Smooth muscle cell (in vitro differentiated cells): ENCODE data around the gene GC. TPM values are rescaled to one million over a fixed set of nuclear protein-coding genes. Genes with fewer than 3 reads are reported as not detected.
"Not testable (repeated sequence)": the region's sequence is repeated elsewhere in the genome, so short reads cannot be mapped to it uniquely, and the experiment has no call there.

ENCODE experiments used
- DNase-seq: peaks from one replicate; lab custom pipeline; 2025; ENCODE audit not compliant: unreplicated experiment; lab: John Stamatoyannopoulos, UW
- H2AFZ ChIP-seq: fragments of 200-600 bp; sonication (generic); 2 replicates; pipeline ENCODE4 v1.6.0; 2016; ENCODE audit warnings: antibody characterized with exemption, low read depth, mild to moderate bottlenecking
- H3F3A ChIP-seq: fragments of 200-600 bp; sonication (generic); 2 replicates; pipeline ENCODE4 v1.6.0; 2017; ENCODE audit warnings: antibody characterized with exemption, low read depth
- H3K27ac ChIP-seq: fragments of 200-600 bp; sonication (generic); 2 replicates; pipeline ENCODE4 v1.5.1; 2016; ENCODE audit warnings: low read depth, mild to moderate bottlenecking
- H3K27me3 ChIP-seq: fragments of 200-600 bp; sonication (generic); 2 replicates; pipeline ENCODE4 v1.6.1; 2016; ENCODE audit warnings: low read depth, mild to moderate bottlenecking
- H3K36me3 ChIP-seq: fragments of 200-600 bp; sonication (generic); 2 replicates; pipeline ENCODE4 v1.5.1; 2016; ENCODE audit warnings: low read depth
- H3K4me1 ChIP-seq: fragments of 200-600 bp; sonication (generic); 2 replicates; pipeline ENCODE4 v1.5.1; 2016; ENCODE audit warnings: low read depth
- H3K4me2 ChIP-seq: fragments of 200-600 bp; sonication (generic); 2 replicates; pipeline ENCODE4 v1.6.0; 2016; ENCODE audit warnings: mild to moderate bottlenecking
- H3K4me3 ChIP-seq: fragments of 200-600 bp; sonication (generic); 2 replicates; pipeline ENCODE4 v1.5.1; 2016; ENCODE audit warnings: mild to moderate bottlenecking
- H3K79me2 ChIP-seq: fragments of 200-600 bp; sonication (generic); 2 replicates; pipeline ENCODE4 v1.6.0; 2016; ENCODE audit warnings: low read depth, mild to moderate bottlenecking
- H3K9ac ChIP-seq: fragments of 200-600 bp; sonication (generic); 2 replicates; pipeline ENCODE4 v1.6.0; 2016; ENCODE audit warnings: low read depth
- H3K9me3 ChIP-seq: fragments of 200-600 bp; sonication (generic); replicated peaks from 2 replicates; pipeline ENCODE4 v1.5.1; 2016; ENCODE audit warnings: low read depth
- H4K20me1 ChIP-seq: fragments of 200-600 bp; sonication (generic); 2 replicates; pipeline ENCODE4 v1.6.0; 2016; ENCODE audit warnings: low read depth
- WGBS: methylation state at CpG from one replicate; pipeline ENCODE4 v1.1.7; 2016; ENCODE audit warnings: low lambda C conversion rate; 5-methylcytosine and 5-hydroxymethylcytosine counted together
- polyA plus RNA-seq: library from polyadenylated mRNA; unstranded; fragments of >200 nt; fragmentation: Nextera tagmentation; extraction: Ambion mirVana; gene quantifications from 2 replicates; pipeline ENCODE4 v1.2.1, GENCODE V29; 2016
- total RNA-seq: library from RNA; depleted of rRNA; stranded (reverse); fragments of >200 nt; gene quantifications from 2 replicates; pipeline ENCODE4 v1.2.3, GENCODE V29; 2014
- TF ChIP-seq, protein P1 (sequence below): fragments of 200-600 bp; sonication (generic); IDR thresholded peaks from 2 replicates; pipeline ENCODE4 v1.5.1; 2017; ENCODE audit warnings: borderline replicate concordance, mild to moderate bottlenecking, antibody characterized with exemption; ENCODE audit not compliant: insufficient read depth, poor library complexity, severe bottlenecking

The GC gene
- total and polyA plus RNA-seq, 2 experiments from 2014 or later: 0.18 to 0.34 TPM

DNA sequence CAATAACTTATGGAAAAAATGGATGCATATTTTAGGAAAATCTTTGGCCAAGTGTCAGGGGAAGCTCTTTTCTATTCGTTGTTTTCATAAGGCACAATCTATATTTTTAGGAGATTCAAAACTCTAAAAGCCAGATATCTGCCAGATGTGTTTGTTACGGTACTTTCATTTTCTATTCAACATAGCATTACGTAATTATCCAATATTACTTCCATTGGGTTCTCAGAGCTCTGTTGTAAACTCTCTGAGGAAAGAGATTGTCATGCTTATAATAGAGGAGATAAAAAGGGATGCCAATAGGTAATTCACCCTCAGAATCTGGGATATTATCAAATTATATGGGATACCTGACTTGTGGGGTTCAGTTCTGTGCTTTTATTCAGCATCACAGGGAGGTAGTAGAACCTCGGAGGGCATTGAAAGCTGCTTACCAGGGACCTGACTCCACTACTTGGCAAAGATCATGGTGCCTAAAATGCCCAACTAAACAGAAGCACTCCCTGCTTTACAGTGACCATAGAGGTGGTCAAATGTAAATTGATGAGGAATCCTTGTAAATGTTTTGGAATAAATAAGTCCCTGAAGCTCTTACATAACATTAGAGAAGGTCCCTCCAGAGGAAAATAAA is 32.9 kb upstream of the GC start:
- Histone ChIP-seq H3K27ac (no peak overlapping the region), H3K36me3 (no peaks in the 10 kb centered on the region), H4K20me1 (no peaks in the 10 kb centered on the region), H3K4me3 (no peak overlapping the region), H3K9ac (no peak overlapping the region), H3K9me3 (no peaks in the 10 kb centered on the region), H3K4me1 (no peaks in the 10 kb centered on the region), H2AFZ (no peak overlapping the region), H3F3A (no peaks in the 10 kb centered on the region), H3K79me2 (no peaks in the 10 kb centered on the region), H3K4me2 (no peak overlapping the region), H3K27me3 (no peaks in the 10 kb centered on the region)
- TF ChIP-seq, protein P1, sequence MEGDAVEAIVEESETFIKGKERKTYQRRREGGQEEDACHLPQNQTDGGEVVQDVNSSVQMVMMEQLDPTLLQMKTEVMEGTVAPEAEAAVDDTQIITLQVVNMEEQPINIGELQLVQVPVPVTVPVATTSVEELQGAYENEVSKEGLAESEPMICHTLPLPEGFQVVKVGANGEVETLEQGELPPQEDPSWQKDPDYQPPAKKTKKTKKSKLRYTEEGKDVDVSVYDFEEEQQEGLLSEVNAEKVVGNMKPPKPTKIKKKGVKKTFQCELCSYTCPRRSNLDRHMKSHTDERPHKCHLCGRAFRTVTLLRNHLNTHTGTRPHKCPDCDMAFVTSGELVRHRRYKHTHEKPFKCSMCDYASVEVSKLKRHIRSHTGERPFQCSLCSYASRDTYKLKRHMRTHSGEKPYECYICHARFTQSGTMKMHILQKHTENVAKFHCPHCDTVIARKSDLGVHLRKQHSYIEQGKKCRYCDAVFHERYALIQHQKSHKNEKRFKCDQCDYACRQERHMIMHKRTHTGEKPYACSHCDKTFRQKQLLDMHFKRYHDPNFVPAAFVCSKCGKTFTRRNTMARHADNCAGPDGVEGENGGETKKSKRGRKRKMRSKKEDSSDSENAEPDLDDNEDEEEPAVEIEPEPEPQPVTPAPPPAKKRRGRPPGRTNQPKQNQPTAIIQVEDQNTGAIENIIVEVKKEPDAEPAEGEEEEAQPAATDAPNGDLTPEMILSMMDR: no peak
- DNase-seq: no peak
- WGBS: 93% methylated on average over 4 of the region's 4 CpGs

DNA sequence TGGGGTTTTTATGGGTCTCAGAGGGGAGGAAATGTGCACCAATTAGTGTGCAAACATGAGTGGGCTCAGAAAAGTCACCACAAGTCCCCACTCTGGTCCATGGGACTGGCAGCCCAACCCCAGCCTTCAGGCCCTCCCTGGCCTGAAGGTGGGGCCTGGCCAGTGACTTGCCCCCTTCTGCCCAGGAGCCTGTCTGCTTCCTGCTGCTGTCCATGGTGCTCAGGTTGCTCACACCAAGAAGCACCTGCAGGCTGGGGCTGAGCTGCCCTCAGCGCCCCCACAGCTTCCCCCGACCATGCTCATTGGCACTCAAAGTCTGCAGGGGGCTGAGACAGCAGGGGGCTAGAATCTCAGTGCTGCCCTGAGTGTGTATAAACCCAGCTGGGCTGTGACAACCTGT is 30.6 kb upstream of the GC start:
- WGBS: 63% methylated on average over 2 of the region's 2 CpGs
- Histone ChIP-seq H3K9ac (no peak overlapping the region), H4K20me1 (no peaks in the 10 kb centered on the region), H3K79me2 (no peaks in the 10 kb centered on the region), H3K4me1 (no peaks in the 10 kb centered on the region), H3F3A (no peaks in the 10 kb centered on the region), H3K36me3 (no peaks in the 10 kb centered on the region), H3K27me3 (no peaks in the 10 kb centered on the region), H2AFZ (no peak overlapping the region), H3K4me3 (no peak overlapping the region), H3K9me3 (no peaks in the 10 kb centered on the region), H3K4me2 (no peak overlapping the region), H3K27ac (no peak overlapping the region)
- TF ChIP-seq, protein P1: no peak
- no peak for DNase-seq

DNA sequence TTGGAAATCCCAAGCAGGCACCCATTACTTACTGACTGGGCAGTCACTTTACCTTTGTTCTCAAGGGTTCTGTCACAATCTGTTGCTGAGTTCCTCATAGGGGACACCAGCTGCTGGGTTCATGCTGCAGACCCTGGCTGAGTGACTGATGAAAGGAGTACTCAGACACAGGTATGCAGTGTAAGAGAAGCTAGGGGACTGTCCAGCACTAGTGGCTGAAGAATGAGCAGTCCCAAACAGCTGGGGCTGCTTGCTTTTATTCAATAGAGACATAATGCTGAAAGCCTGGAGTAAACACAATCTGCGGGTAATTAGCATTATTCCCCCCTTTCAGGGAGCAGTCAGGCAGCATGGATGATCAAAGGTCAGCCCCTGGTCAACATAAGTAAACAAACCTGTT is 25.9 kb upstream of the GC start:
- not testable (repeated sequence) for H3K4me1 ChIP-seq, H3K27me3 ChIP-seq, DNase-seq, H3F3A ChIP-seq, H2AFZ ChIP-seq, H3K79me2 ChIP-seq, H3K9ac ChIP-seq, H3K4me3 ChIP-seq, H3K4me2 ChIP-seq, H3K9me3 ChIP-seq, H4K20me1 ChIP-seq, H3K36me3 ChIP-seq, H3K27ac ChIP-seq
- WGBS: 91% methylated on average over 1 of the region's 1 CpG

DNA sequence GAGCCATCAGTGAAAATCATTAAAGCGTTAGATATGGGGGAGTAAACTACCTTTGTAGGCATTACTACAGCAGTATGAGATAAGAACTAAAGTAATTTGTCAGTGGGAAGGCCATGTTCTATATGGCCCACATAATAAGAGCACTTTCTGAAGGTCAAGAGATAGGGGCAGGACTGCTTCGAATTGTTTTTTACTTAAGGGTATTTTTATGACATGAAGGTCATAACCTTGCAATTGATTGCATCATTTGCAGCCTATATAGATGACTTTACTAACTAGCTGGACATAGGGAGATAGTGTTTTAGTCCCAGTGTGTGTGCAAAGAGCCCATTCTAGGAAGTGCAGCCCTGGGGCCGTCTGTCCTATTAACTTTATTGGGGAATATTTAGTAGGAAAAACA is 23.6 kb upstream of the GC start:
- H3K79me2 ChIP-seq: no peaks in the 10 kb centered on the region
- H3K36me3 ChIP-seq: no peaks in the 10 kb centered on the region
- H3K27me3 ChIP-seq: no peaks in the 10 kb centered on the region
- no peaks in the 10 kb centered on the region for H3K4me1 ChIP-seq
- no peaks in the 10 kb centered on the region for H4K20me1 ChIP-seq
- 67% methylated on average over 3 of the region's 3 CpGs for WGBS
- no peaks in the 10 kb centered on the region for H3F3A ChIP-seq
- no peak overlapping the region for H3K4me2 ChIP-seq
- TF ChIP-seq, protein P1: no peak
- H3K4me3 ChIP-seq: no peak overlapping the region
- H3K27ac ChIP-seq: no peak overlapping the region
- no peak overlapping the region for H3K9ac ChIP-seq
- no peaks in the 10 kb centered on the region for H3K9me3 ChIP-seq
- H2AFZ ChIP-seq: no peak overlapping the region
- DNase-seq: no peak

DNA sequence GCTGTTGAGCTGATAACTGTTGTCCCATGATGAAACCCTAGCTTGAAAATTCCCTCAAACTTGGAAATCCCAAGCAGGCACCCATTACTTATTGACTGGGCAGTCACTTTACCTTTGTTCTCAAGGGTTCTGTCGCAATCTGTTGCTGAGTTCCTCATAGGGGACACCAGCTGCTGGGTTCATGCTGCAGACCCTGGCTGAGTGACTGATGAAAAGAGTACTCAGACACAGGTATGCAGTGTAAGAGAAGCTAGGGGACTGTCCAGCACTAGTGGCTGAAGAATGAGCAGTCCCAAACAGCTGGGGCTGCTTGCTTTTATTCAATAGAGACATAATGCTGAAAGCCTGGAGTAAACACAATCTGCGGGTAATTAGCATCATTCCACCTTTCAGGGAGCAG is 21.4 kb upstream of the GC start:
- not testable (repeated sequence) for H3K27ac ChIP-seq, H2AFZ ChIP-seq, H3K4me1 ChIP-seq, H3K4me2 ChIP-seq, H3F3A ChIP-seq, H3K4me3 ChIP-seq, H3K36me3 ChIP-seq, H3K27me3 ChIP-seq, H3K9ac ChIP-seq, H3K79me2 ChIP-seq, DNase-seq, H4K20me1 ChIP-seq, H3K9me3 ChIP-seq
- WGBS: 85% methylated on average over 2 of the region's 2 CpGs

DNA sequence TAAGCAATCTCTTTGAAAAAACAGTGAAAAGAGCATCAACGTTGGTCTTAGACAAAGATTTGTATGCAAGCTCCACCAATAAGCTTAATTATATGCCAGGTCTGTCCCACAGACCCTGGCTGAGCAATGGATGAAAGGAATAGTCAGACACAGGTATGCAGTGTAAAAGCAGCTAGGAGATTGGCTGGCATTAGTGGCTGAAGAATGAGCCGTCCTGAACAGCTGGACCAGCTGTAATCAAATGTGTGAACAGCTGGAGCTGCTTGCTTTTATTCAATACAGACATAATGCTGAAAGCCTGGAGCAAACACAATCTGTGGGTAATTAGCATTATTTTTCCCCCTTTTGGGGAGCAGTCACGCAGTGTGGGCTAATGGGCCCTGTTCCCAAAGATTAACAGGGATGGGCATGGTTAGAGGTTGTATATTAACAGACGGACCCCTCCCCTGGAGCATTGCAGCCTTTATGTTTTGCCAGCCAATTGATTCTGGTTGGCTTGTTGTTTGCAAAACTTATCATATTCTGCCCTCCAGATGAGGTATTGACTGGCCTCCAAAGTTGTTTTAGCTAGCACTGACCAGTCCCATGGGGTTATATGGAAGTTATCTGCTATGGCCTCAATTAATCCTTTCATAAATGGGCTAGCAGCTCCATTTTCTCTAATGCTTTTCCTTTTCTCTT is 20.3 kb upstream of the GC start:
- H3K4me3 ChIP-seq, H3K4me1 ChIP-seq, H3K9me3 ChIP-seq, H3K27me3 ChIP-seq, H3K27ac ChIP-seq, DNase-seq, H3K36me3 ChIP-seq, H3K4me2 ChIP-seq, H3K79me2 ChIP-seq, H4K20me1 ChIP-seq, H3F3A ChIP-seq, H3K9ac ChIP-seq, H2AFZ ChIP-seq: not testable (repeated sequence)
- WGBS: 81% methylated on average over 4 of the region's 4 CpGs
